Right lobe of liver (tissue), 6 donors: ENCODE data around the gene IL13RA2. TPM values are rescaled to one million over a fixed set of nuclear protein-coding genes. Genes with fewer than 3 reads are reported as not detected.
A peak's percentile ranks its signal among the peaks of the same experiment; 100 is the strongest.

Source experiments
- ATAC-seq, 4 donors: fragments of 200-7000 bp; cut with Tn5 transposase; one replicate each; pipeline ENCODE4 v1.9.1; 2020; ENCODE audit warnings: mild to moderate bottlenecking in 4 of 4, moderate library complexity in 4 of 4
- DNase-seq, 3 donors: peaks; one replicate each; pipeline ENCODE4 v3.0.0-alpha.2; 2020
- H3K27ac ChIP-seq, 3 donors: fragments of 200-600 bp; one replicate each; pipeline ENCODE4 v1.8.0; 2022
- H3K27me3 ChIP-seq, 2 donors: fragments of 200-600 bp; one replicate each; pipeline ENCODE4 v1.8.0; 2022
- H3K36me3 ChIP-seq, 4 donors: fragments of 200-600 bp; sonication (generic) in 1 of 4; one replicate each; pipeline versions ENCODE4 v1.5.1 to v1.8.0; 2017 to 2022; ENCODE audit warnings: control low read depth in 1 of 4
- H3K4me1 ChIP-seq, 4 donors: fragments of 200-600 bp; sonication (generic) in 1 of 4; one replicate each; pipeline versions ENCODE4 v1.5.1 to v1.8.0; 2017 to 2022; ENCODE audit warnings: control low read depth in 1 of 4
- H3K4me3 ChIP-seq, 3 donors: fragments of 200-600 bp; one replicate each; pipeline ENCODE4 v1.8.0; 2022
- H3K9me3 ChIP-seq, 4 donors: fragments of 200-600 bp; sonication (generic) in 1 of 4; one replicate each; pipeline versions ENCODE4 v1.5.1 to v1.8.0; 2017 to 2022; ENCODE audit warnings: control low read depth in 1 of 4
- POLR2A ChIP-seq: fragments of 450-650 bp; IDR thresholded peaks from one replicate; pipeline ENCODE4 v1.6.1; 2017; ENCODE audit warnings: antibody characterized with exemption, mild to moderate bottlenecking
- WGBS: methylation state at CpG from one replicate; pipeline ENCODE4 v1.1.6; 2018; ENCODE audit warnings: low coverage, low lambda C conversion rate; ENCODE audit not compliant: insufficient coverage; ENCODE audit errors: missing lambda C conversion rate; 5-methylcytosine and 5-hydroxymethylcytosine counted together
- intact Hi-C, 2 donors: fragments of 100-400 bp; cut with DNase I; formaldehyde crosslinking; loops; one replicate each; pipeline versions ENCODE4 v1.11.2 to v1.14.1; 2022
- total RNA-seq, 6 experiments: library from RNA; depleted of rRNA in 2 of 6; stranded (reverse); fragments of >200 nt in 2 of 6; fragmentation: NEBNext Ultra II Directional in 3 of 6; extraction: Animal tissue kit (Norgen Biotek cat#: 25700) in 3 of 6; gene quantifications; one replicate each; pipeline versions ENCODE4 v1.1.0 to v1.2.4, GENCODE V29; 2016 to 2023
- TF ChIP-seq, protein P1 (sequence below), 4 donors: fragments of 200-600 bp in 3 of 4; fragments of 450-650 bp in 1 of 4; IDR thresholded peaks; one replicate each; pipeline versions ENCODE4 v1.5.1 to v1.8.0; 2016 to 2022; ENCODE audit warnings: antibody characterized with exemption in 4 of 4, mild to moderate bottlenecking in 2 of 4
- donor health status: DM: no; HTN: yes; CAD: no.
- donor health status: DM: no; HTN: no; CAD: no.
- donor health status: DM: no; HTN: no; CAD: no.
- donor health status: DM: no; HTN: yes; CAD: no.
- donor health status: DM: no; HTN: yes; CAD: no.

The IL13RA2 gene
- total RNA-seq, 6 experiments from 2014 or later: 0.57 to 6.8 (median 2.2) TPM

DNA sequence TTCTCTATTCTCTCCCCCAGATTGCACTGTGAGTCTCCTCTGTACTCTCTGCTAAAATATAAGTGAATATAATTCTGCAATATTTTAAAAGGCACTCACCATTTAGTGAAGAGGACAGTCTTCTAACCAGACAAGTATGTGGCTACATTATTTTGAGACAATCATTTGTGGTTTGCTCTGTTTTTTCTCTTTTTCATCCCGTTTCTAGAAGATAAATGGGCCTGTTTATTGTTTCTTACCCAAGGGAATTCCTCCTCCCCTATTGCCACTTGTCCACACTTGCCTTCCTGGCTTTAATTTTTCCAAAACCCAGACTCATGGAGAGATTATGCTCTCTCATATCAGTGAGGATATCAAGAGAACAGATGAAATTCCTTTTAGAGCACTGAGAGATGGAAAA, 18.6 kb upstream of the IL13RA2 start:
- no peaks in the 10 kb centered on the region for H3K36me3 ChIP-seq
- no peak overlapping the region for H3K27ac ChIP-seq
- H3K27me3 ChIP-seq: no peaks in the 10 kb centered on the region
- no peak overlapping the region for H3K4me3 ChIP-seq
- TF ChIP-seq, protein P1, sequence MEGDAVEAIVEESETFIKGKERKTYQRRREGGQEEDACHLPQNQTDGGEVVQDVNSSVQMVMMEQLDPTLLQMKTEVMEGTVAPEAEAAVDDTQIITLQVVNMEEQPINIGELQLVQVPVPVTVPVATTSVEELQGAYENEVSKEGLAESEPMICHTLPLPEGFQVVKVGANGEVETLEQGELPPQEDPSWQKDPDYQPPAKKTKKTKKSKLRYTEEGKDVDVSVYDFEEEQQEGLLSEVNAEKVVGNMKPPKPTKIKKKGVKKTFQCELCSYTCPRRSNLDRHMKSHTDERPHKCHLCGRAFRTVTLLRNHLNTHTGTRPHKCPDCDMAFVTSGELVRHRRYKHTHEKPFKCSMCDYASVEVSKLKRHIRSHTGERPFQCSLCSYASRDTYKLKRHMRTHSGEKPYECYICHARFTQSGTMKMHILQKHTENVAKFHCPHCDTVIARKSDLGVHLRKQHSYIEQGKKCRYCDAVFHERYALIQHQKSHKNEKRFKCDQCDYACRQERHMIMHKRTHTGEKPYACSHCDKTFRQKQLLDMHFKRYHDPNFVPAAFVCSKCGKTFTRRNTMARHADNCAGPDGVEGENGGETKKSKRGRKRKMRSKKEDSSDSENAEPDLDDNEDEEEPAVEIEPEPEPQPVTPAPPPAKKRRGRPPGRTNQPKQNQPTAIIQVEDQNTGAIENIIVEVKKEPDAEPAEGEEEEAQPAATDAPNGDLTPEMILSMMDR (IDR thresholded peaks at IDR 0.05): no peak
- no peak for TF ChIP-seq POLR2A
- ATAC-seq: no peak
- WGBS: 0% methylated on average over 1 of the region's 1 CpG
- no peaks in the 10 kb centered on the region for H3K9me3 ChIP-seq
- intact Hi-C loops: no loop called here
- DNase-seq: no peak
- no peaks in the 10 kb centered on the region for H3K4me1 ChIP-seq

DNA sequence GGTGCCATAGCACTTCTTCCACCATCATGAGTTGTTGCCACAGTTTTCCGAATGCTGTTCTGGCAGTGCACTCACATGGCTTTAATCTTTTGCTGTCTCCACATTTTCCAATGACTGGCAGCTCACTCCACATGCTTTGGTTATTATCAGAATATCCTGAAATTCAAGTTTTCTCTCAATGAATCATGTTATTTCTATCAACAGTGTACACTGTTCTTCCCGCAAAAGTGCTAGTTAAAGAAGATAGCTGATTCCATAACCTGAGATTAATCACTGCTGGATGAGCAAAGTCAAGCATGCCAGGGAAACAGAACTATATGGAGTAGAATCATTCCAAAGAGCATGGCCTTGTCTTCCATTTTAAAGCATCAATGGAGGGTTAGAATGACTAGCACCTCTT, 14.6 kb upstream of the IL13RA2 start:
- Histone ChIP-seq H3K4me3 (no peak overlapping the region), H3K4me1 (no peaks in the 10 kb centered on the region), H3K27me3 (peaks cover 0 to 1% of the 10 kb centered on the region in 2 donors), H3K9me3 (no peaks in the 10 kb centered on the region), H3K36me3 (no peaks in the 10 kb centered on the region), H3K27ac (no peak overlapping the region)
- no peak for ATAC-seq
- no peak for DNase-seq
- TF ChIP-seq, protein P1 (IDR thresholded peaks at IDR 0.05): no peak
- TF ChIP-seq POLR2A: no peak
- intact Hi-C loops: no loop called here
- WGBS: 63% methylated on average over 2 of the region's 2 CpGs

DNA sequence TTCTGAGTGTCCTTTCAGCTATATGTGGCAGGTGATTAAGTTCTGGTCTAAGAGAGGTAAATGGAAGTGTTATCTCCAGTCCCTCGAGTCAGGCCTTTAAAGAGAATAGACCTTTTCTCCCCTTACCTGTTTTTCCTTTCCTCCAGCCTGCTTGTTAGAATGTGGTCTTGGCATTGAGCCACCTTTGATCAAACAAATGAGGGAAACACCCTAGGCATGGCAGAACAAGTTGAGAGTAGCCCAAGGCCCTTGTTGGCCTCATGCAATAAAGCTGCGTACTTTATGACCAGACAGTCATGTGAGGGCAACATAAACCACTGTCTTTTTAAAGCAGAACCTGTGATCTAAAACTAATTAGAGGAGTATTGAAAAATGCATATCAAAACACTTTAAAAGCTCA, 13.2 kb upstream of the IL13RA2 start:
- Histone ChIP-seq H3K27me3 (peaks cover 0 to 5% of the 10 kb centered on the region in 2 donors), H3K36me3 (no peaks in the 10 kb centered on the region), H3K4me1 (no peaks in the 10 kb centered on the region), H3K27ac (peak overlapping the region in 1 of 3 donors; percentile 3), H3K9me3 (no peaks in the 10 kb centered on the region), H3K4me3 (no peak overlapping the region)
- TF ChIP-seq POLR2A: no peak
- TF ChIP-seq, protein P1 (IDR thresholded peaks at IDR 0.05): no peak
- intact Hi-C loops: no loop called here
- 49% methylated on average over 2 of the region's 2 CpGs for WGBS
- DNase-seq (no peak), ATAC-seq (no peak)

DNA sequence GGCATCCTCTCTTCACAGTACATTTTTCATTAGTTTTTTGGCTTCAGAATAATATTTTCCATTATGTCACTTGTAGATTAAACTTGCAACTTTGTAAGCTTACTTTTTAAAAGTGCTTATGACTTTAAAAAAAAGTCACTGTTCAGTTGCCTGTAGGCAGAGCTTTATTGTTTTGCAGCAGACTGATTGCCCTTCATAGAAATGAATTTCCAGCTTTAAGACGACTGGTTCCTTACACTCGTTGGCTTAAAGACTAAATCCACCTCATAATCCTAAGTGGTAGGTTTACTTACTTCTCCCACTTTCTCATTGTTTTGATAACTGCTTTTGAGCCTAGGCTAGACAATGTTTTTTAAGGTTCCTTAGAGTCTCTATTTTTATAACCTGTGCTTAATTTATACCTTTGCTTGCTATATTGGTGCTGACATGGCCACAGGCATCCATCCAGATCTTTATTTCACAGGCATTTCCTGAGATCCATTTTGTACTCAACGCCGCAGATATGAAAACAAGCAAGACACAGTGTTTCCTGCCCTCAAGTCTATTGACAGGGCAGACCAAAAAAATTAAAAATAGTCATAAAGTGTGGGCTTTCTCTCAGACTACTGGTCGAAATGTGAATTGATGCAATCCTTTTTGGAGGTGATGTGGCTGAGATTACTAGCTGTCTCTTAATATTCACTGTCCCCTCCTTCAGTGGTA, 12.6 kb upstream of the IL13RA2 start:
- intact Hi-C loops: no loop called here
- Histone ChIP-seq H3K27ac (peak overlapping the region in 1 of 3 donors; percentile 3), H3K4me3 (no peak overlapping the region), H3K4me1 (no peaks in the 10 kb centered on the region), H3K9me3 (no peaks in the 10 kb centered on the region), H3K27me3 (peaks cover 0 to 5% of the 10 kb centered on the region in 2 donors), H3K36me3 (no peaks in the 10 kb centered on the region)
- TF ChIP-seq POLR2A: no peak
- TF ChIP-seq, protein P1 (IDR thresholded peaks at IDR 0.05): no peak
- DNase-seq (no peak), ATAC-seq (peak in 1 of 4 donors; percentile 65)
- 40% methylated on average over 5 of the region's 5 CpGs for WGBS
